Activated CD8-positive, alpha-beta memory T cell treated with anti-CD3 and anti-CD28 coated beads for 48 hours (primary cell): ENCODE data around the gene PKNOX2.

ENCODE experiments used
- DNase-seq, 3 experiments: peaks; one replicate each; pipeline ENCODE4 v3.0.0-alpha.2; 2020; ENCODE audit warnings: low read depth in 2 of 3, low spot score in 2 of 3

The PKNOX2 gene

GRCh38 chr11:125376856-125377255 is 212.3 kb downstream of the PKNOX2 start:
- DNase-seq = no peak

- no peak for DNase-seq
Measured at GRCh38 chr11:125378083-125378482, 213.5 kb downstream of the PKNOX2 start.

- DNase-seq = no peak
Measured at GRCh38 chr11:125378571-125378970, 214.0 kb downstream of the PKNOX2 start.

GRCh38 chr11:125379565-125379964 is 215.0 kb downstream of the PKNOX2 start:
- no peak for DNase-seq

GRCh38 chr11:125379981-125380380 is 215.4 kb downstream of the PKNOX2 start:
- DNase-seq = no peak

- DNase-seq = no peak
Measured at GRCh38 chr11:125380756-125381445, 216.3 kb downstream of the PKNOX2 start.

GRCh38 chr11:125381499-125382044 is 217.0 kb downstream of the PKNOX2 start:
- DNase-seq = no peak

- DNase-seq = no peak
Measured at GRCh38 chr11:125382314-125382791, 217.8 kb downstream of the PKNOX2 start.

- no peak for DNase-seq
Measured at GRCh38 chr11:125382822-125383221, 218.3 kb downstream of the PKNOX2 start.

GRCh38 chr11:125384825-125385224 is 220.3 kb downstream of the PKNOX2 start:
- DNase-seq = no peak

- no peak for DNase-seq
Measured at GRCh38 chr11:125387901-125388300, 223.3 kb downstream of the PKNOX2 start.

- DNase-seq = no peak
Measured at GRCh38 chr11:125388611-125389010, 224.1 kb downstream of the PKNOX2 start.

- no peak for DNase-seq
Measured at GRCh38 chr11:125389339-125390166, 225.0 kb downstream of the PKNOX2 start.

- DNase-seq = no peak
Measured at GRCh38 chr11:125390946-125391345, 226.4 kb downstream of the PKNOX2 start.

- DNase-seq = no peak
Measured at GRCh38 chr11:125393331-125393730, 228.8 kb downstream of the PKNOX2 start.

- no peak for DNase-seq
Measured at GRCh38 chr11:125394296-125394695, 229.7 kb downstream of the PKNOX2 start.

GRCh38 chr11:125397421-125397820 is 232.9 kb downstream of the PKNOX2 start:
- no peak for DNase-seq

GRCh38 chr11:125398475-125398874 is 233.9 kb downstream of the PKNOX2 start:
- no peak for DNase-seq

- no peak for DNase-seq
Measured at GRCh38 chr11:125398994-125399640, 234.6 kb downstream of the PKNOX2 start.

GRCh38 chr11:125399945-125400344 is 235.4 kb downstream of the PKNOX2 start:
- DNase-seq = no peak

- DNase-seq = no peak
Measured at GRCh38 chr11:125401235-125401634, 236.7 kb downstream of the PKNOX2 start.

- DNase-seq = no peak
Measured at GRCh38 chr11:125401746-125402145, 237.2 kb downstream of the PKNOX2 start.
